Upper lobe of left lung (tissue), 6 donors: ENCODE results near the gene E2F4. TPM values are rescaled to one million over a fixed set of nuclear protein-coding genes. Genes with fewer than 3 reads are reported as not detected.

Experiments
- ATAC-seq, 2 donors: fragments of 200-7000 bp; cut with Tn5 transposase; one replicate each; pipeline ENCODE4 v1.9.1; 2022; ENCODE audit warnings: mild to moderate bottlenecking in 2 of 2, moderate library complexity in 2 of 2; ENCODE audit not compliant: low FRiP score in 2 of 2
- DNase-seq, 2 donors: peaks; one replicate each; pipeline ENCODE4 v3.0.0-alpha.2; 2019 to 2020
- H3K27ac ChIP-seq, 4 donors: fragments of 200-600 bp; sonication (generic); one replicate each; pipeline ENCODE4 v1.5.1; 2016 to 2019
- H3K27me3 ChIP-seq, 4 donors: fragments of 200-600 bp; sonication (generic); one replicate each; pipeline ENCODE4 v1.5.1; 2017 to 2019
- H3K36me3 ChIP-seq, 4 donors: fragments of 200-600 bp; sonication (generic); one replicate each; pipeline ENCODE4 v1.5.1; 2016 to 2019
- H3K4me1 ChIP-seq, 4 donors: fragments of 200-600 bp; sonication (generic); one replicate each; pipeline ENCODE4 v1.5.1; 2018 to 2019
- H3K4me3 ChIP-seq, 4 donors: fragments of 200-600 bp; sonication (generic); one replicate each; pipeline ENCODE4 v1.5.1; 2017 to 2019; ENCODE audit warnings: mild to moderate bottlenecking in 2 of 4, moderate library complexity in 1 of 4
- H3K9me3 ChIP-seq, 4 donors: fragments of 200-600 bp; sonication (generic); one replicate each; pipeline ENCODE4 v1.5.1; 2018 to 2019
- CTCF ChIP-seq, 6 experiments: fragments of 450-650 bp in 4 of 6; fragments of 200-600 bp in 2 of 6; sonication (generic) in 2 of 6; IDR thresholded peaks; one replicate each; pipeline ENCODE4 v1.5.1; 2016 to 2019; ENCODE audit warnings: antibody characterized with exemption in 6 of 6
- EP300 ChIP-seq, 4 donors: sonication (generic); formaldehyde crosslinking; IDR thresholded peaks; one replicate each; pipeline ENCODE4 v1.5.1; 2017; ENCODE audit warnings: antibody characterized with exemption in 4 of 4, control low read depth in 2 of 4
- POLR2A ChIP-seq, 4 donors: fragments of 450-650 bp; IDR thresholded peaks; one replicate each; pipeline ENCODE4 v1.5.1; 2016 to 2017; ENCODE audit warnings: antibody characterized with exemption in 4 of 4, mild to moderate bottlenecking in 2 of 4
- POLR2AphosphoS5 ChIP-seq, 2 donors: sonication (generic); formaldehyde crosslinking; IDR thresholded peaks; one replicate each; pipeline ENCODE4 v1.5.1; 2017; ENCODE audit warnings: antibody characterized with exemption in 2 of 2
- WGBS, 2 donors: methylation state at CpG; one replicate each; pipeline ENCODE4 v1.1.5; 2017 to 2018; 5-methylcytosine and 5-hydroxymethylcytosine counted together
- total RNA-seq, 6 donors: library from RNA; depleted of rRNA in 4 of 6; stranded (reverse); fragments of >200 nt in 4 of 6; gene quantifications; one replicate each; pipeline versions ENCODE4 v1.1.0 to v1.2.1, GENCODE V29; 2016 to 2021
- donor health status: DM: no; HTN: no; CAD: no; lungs with moderate emphysema.
- donor health status: DM: no; HTN: yes; CAD: no; lungs with severe emphysema.

E2F4 gene
- total RNA-seq: 100 to 1,000 TPM in 1 of 6 donors, 10 to 100 TPM in 5; 55.7 to 124 (median 85.4) TPM

GRCh38 chr16:67191995-67192681 is at the start of gene E2F4:
Gene E2F4, plus strand, starts transcription at chr16:67192155. Its CDS starts 73 bp downstream, at chr16:67192228.
- TF ChIP-seq POLR2AphosphoS5 (IDR thresholded peaks at IDR 0.05): peak; percentile 96 to 98
- peak in 4 of 6 experiments; percentile 12 to 44 (median 22) for TF ChIP-seq CTCF (IDR thresholded peaks at IDR 0.05)
- peak in 3 of 4 donors; percentile 41 to 87 (median 48) for TF ChIP-seq POLR2A (IDR thresholded peaks at IDR 0.05)
- TF ChIP-seq EP300 (IDR thresholded peaks at IDR 0.05): peak in 1 of 4 donors; percentile 57
- H3K27ac ChIP-seq: peak within 1 kb of the TSS; percentile 79 to 89 (median 84)
- peaks cover 18 to 41% (median 34%) of the 10 kb centered on the region in 4 donors for H3K36me3 ChIP-seq
- peak; percentile 90 to 97 for ATAC-seq
- WGBS, 2 donors: 0 to 1% methylated on average over 9 to 52 of the region's 54 CpGs
- H3K4me3 ChIP-seq: peak within 1 kb of the TSS; percentile 92 to 99 (median 98)
- DNase-seq: peak; percentile 95 to 97
- H3K27me3 ChIP-seq: no peaks in the 10 kb centered on the region
- no peaks in the 10 kb centered on the region for H3K9me3 ChIP-seq
- H3K4me1 ChIP-seq: peaks cover 23 to 46% (median 29%) of the 10 kb centered on the region in 4 donors

GRCh38 chr16:67142342-67142741 is 49.6 kb upstream of the E2F4 start:
- TF ChIP-seq POLR2AphosphoS5 (IDR thresholded peaks at IDR 0.05): no peak
- TF ChIP-seq POLR2A (IDR thresholded peaks at IDR 0.05): no peak
- TF ChIP-seq EP300 (IDR thresholded peaks at IDR 0.05): no peak
- TF ChIP-seq CTCF (IDR thresholded peaks at IDR 0.05): no peak
- no peaks in the 10 kb centered on the region for H3K4me1 ChIP-seq
- peak in 1 of 2 donors; percentile 54 for DNase-seq
- H3K9me3 ChIP-seq: no peaks in the 10 kb centered on the region
- no peak for ATAC-seq
- H3K4me3 ChIP-seq: no peak overlapping the region
- H3K36me3 ChIP-seq: peaks cover 42 to 93% (median 89%) of the 10 kb centered on the region in 4 donors
- 91% methylated on average over 9 of the region's 9 CpGs; no CpG with 5 or more reads in 1 of the 2 donors for WGBS, 2 donors
- no peaks in the 10 kb centered on the region for H3K27me3 ChIP-seq
- no peak overlapping the region for H3K27ac ChIP-seq

- H3K9me3 ChIP-seq: no peaks in the 10 kb centered on the region
- 90 to 100% methylated on average over 2 of the region's 2 CpGs for WGBS, 2 donors
- TF ChIP-seq EP300 (IDR thresholded peaks at IDR 0.05) (no peak), POLR2AphosphoS5 (IDR thresholded peaks at IDR 0.05) (no peak)
- DNase-seq (no peak), ATAC-seq (no peak)
- H3K36me3 ChIP-seq: peaks cover 41 to 87% (median 84%) of the 10 kb centered on the region in 4 donors
- peaks cover 1 to 10% (median 3%) of the 10 kb centered on the region in 4 donors for H3K4me1 ChIP-seq
- peaks cover 0 to under 1% (median 0%) of the 10 kb centered on the region in 4 donors for H3K27me3 ChIP-seq
- no peak overlapping the region for H3K27ac ChIP-seq
- H3K4me3 ChIP-seq: no peak overlapping the region
Measured at GRCh38 chr16:67144943-67145342, 47.0 kb upstream of the E2F4 start.

- WGBS, 2 donors: 78 to 94% methylated on average over 2 of the region's 2 CpGs
Measured at GRCh38 chr16:67145746-67146145, 46.2 kb upstream of the E2F4 start.

More at GRCh38 chr16:67145746-67146145, 46.2 kb upstream of the E2F4 start:
- Histone ChIP-seq H3K9me3 (no peaks in the 10 kb centered on the region), H3K27me3 (peaks cover 0 to 4% (median 0%) of the 10 kb centered on the region in 4 donors), H3K4me1 (peaks cover 4 to 18% (median 8%) of the 10 kb centered on the region in 4 donors), H3K27ac (no peak overlapping the region), H3K4me3 (no peak overlapping the region), H3K36me3 (peaks cover 33 to 79% (median 76%) of the 10 kb centered on the region in 4 donors)
- no peak for ATAC-seq
- no peak for DNase-seq
- TF ChIP-seq CTCF (IDR thresholded peaks at IDR 0.05) (no peak), EP300 (IDR thresholded peaks at IDR 0.05) (no peak), POLR2A (IDR thresholded peaks at IDR 0.05) (no peak), POLR2AphosphoS5 (IDR thresholded peaks at IDR 0.05) (no peak)
